ENCODE measurements around the gene DPAGT1.
"Not testable (repeated sequence)": the region's sequence is repeated elsewhere in the genome, so short reads cannot be mapped to it uniquely, and the experiment has no call there.

Gene DPAGT1

GRCh38 chr11:119101759-119102423 is at the start of gene DPAGT1:
DPAGT1 (minus strand) TSS chr11:119101853; CDS start chr11:119101655, 198 bp downstream.
- peak; percentile 95 for DNase-seq (ENCODE audit: low spot score)

- DNase-seq (ENCODE audit: low spot score): no peak
These were observed 48.2 kb upstream of the DPAGT1 start for GRCh38 chr11:119149786-119150275.

GRCh38 chr11:119149018-119149785 is 47.5 kb upstream of the DPAGT1 start, which contains the start of gene ABCG4:
ABCG4 (plus strand) TSS chr11:119149052; CDS start chr11:119149966, 914 bp downstream.
- no peak for DNase-seq (ENCODE audit: low spot score)

- no peak for DNase-seq (ENCODE audit: low spot score)
These were observed 47.0 kb upstream of the DPAGT1 start for GRCh38 chr11:119148720-119149017.

- DNase-seq (ENCODE audit: low spot score): no peak
These were observed 46.1 kb upstream of the DPAGT1 start for GRCh38 chr11:119147604-119148333.

GRCh38 chr11:119145551-119145950 is 43.9 kb upstream of the DPAGT1 start:
- DNase-seq (ENCODE audit: low spot score): no peak

- peak; percentile 60 for DNase-seq (ENCODE audit: low spot score)
These were observed 43.3 kb upstream of the DPAGT1 start for GRCh38 chr11:119144825-119145486.

GRCh38 chr11:119139276-119139675 is 37.6 kb upstream of the DPAGT1 start:
- not testable (repeated sequence) for DNase-seq (ENCODE audit: low spot score)

- no peak for DNase-seq (ENCODE audit: low spot score)
These were observed 32.8 kb upstream of the DPAGT1 start for GRCh38 chr11:119134389-119134978.

- peak; percentile 61 for DNase-seq (ENCODE audit: low spot score)
These were observed 29.0 kb upstream of the DPAGT1 start for GRCh38 chr11:119130662-119131061.

- no peak for DNase-seq (ENCODE audit: low spot score)
These were observed 25.1 kb upstream of the DPAGT1 start for GRCh38 chr11:119126675-119127268.

GRCh38 chr11:119125821-119126220 is 24.2 kb upstream of the DPAGT1 start:
- DNase-seq (ENCODE audit: low spot score): no peak

- no peak for DNase-seq (ENCODE audit: low spot score)
These were observed 20.1 kb upstream of the DPAGT1 start for GRCh38 chr11:119121811-119122124.

- peak; percentile 97 for DNase-seq (ENCODE audit: low spot score)
These were observed 19.6 kb upstream of the DPAGT1 start, which contains the start of gene HINFP for GRCh38 chr11:119121008-119121810. HINFP (plus strand) TSS chr11:119121580; CDS start chr11:119126945, 5,365 bp downstream.

GRCh38 chr11:119120639-119121007 is 19.0 kb upstream of the DPAGT1 start:
- DNase-seq (ENCODE audit: low spot score): no peak

GRCh38 chr11:119118946-119119345 is 17.3 kb upstream of the DPAGT1 start:
- DNase-seq (ENCODE audit: low spot score): no peak

- DNase-seq (ENCODE audit: low spot score): no peak
These were observed 16.6 kb upstream of the DPAGT1 start for GRCh38 chr11:119118227-119118626.

- no peak for DNase-seq (ENCODE audit: low spot score)
These were observed 15.5 kb upstream of the DPAGT1 start for GRCh38 chr11:119117004-119117706.

GRCh38 chr11:119116601-119117000 is 14.9 kb upstream of the DPAGT1 start:
- no peak for DNase-seq (ENCODE audit: low spot score)

GRCh38 chr11:119116235-119116594 is 14.6 kb upstream of the DPAGT1 start:
- DNase-seq (ENCODE audit: low spot score): no peak

Measured in kidney capillary endothelial cell (primary cell).